RCC 7860 (cell line): ENCODE measurements around the gene CCDC137.
A peak's percentile ranks its signal among the peaks of the same experiment; 100 is the strongest.
"Not testable (repeated sequence)": the region's sequence is repeated elsewhere in the genome, so short reads cannot be mapped to it uniquely, and the experiment has no call there.

ENCODE experiments used
- DNase-seq: peaks from one replicate; pipeline ENCODE4 v3.0.0-alpha.2; 2015; ENCODE audit warnings: low spot score
- FAIRE-seq: peaks from 2 replicates; lab custom pipeline; 2012; peaks lifted over from hg19 to GRCh38; lab: Jason Lieb, UNC

The CCDC137 gene, protein sequence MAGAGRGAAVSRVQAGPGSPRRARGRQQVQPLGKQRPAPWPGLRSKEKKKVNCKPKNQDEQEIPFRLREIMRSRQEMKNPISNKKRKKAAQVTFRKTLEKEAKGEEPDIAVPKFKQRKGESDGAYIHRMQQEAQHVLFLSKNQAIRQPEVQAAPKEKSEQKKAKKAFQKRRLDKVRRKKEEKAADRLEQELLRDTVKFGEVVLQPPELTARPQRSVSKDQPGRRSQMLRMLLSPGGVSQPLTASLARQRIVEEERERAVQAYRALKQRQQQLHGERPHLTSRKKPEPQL

GRCh38 chr17:81666342-81667191 is at the start of gene CCDC137, which contains the start of gene OXLD1:
Gene CCDC137, plus strand, starts transcription at chr17:81666737. Its CDS starts 30 bp downstream, at chr17:81666767.
Gene OXLD1, minus strand, starts transcription at chr17:81666605. Its CDS starts 28 bp downstream, at chr17:81666577.
- FAIRE-seq, result no peak
- DNase-seq, result peak; percentile 89

- DNase-seq, result no peak
- no peak for FAIRE-seq
Measured at GRCh38 chr17:81616877-81617276, 49.7 kb upstream of the CCDC137 start.

DNA sequence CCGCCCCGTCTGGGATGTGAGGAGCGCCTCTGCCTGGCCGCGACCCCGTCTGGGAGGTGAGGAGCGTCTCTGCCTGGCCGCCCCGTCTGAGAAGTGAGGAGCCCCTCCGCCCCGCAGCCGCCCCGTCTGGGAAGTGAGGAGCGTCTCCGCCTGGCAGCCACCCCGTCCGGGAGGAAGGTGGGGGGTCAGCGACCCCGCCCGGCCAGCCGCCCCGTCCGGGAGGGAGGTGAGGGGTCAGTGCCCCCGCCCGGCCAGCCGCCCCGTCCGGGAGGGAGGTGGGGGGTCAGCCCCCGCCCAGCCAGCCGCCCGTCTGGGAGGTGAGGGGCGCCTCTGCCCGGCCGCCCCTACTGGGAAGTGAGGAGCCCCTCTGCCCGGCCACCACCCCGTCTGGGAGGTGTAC is 48.2 kb upstream of the CCDC137 start:
- DNase-seq, FAIRE-seq: not testable (repeated sequence)

DNA sequence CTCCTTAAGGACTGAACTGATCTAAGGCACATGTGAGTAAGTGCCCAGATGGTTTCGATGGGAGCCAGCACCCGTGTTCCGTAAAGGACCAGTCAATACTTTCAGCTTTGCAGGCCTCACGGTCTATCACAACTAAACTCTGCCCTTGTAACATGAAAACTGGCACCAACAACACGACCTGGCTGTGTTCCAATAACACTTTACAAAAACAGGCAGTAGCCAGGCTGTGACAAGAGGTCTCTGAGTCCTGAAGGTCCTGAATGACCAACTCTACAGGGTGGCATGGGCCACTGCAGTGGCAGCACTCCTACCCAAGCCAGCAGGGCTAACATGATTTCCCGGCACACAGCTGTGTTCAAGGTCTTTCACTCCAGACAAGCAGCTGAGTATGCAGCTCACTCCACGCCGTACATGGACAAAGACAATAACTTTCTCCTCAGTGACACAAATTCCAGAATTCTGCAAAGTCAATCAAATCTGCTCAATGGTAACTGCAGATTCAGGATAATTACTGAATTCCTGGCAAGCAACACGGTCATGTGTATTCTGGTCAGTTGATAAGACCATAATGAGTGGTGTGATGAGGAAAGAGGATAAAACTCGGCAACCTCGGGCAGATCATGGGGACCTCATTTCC is 44.9 kb upstream of the CCDC137 start:
- FAIRE-seq, result no peak

GRCh38 chr17:81630274-81630673 is 36.3 kb upstream of the CCDC137 start:
- no peak for FAIRE-seq
- no peak for DNase-seq

More for the DNA sequence above, 44.9 kb upstream of the CCDC137 start:
- DNase-seq, result no peak

- DNase-seq, result no peak
- no peak for FAIRE-seq
Measured at GRCh38 chr17:81631482-81631881, 35.1 kb upstream of the CCDC137 start.

DNA sequence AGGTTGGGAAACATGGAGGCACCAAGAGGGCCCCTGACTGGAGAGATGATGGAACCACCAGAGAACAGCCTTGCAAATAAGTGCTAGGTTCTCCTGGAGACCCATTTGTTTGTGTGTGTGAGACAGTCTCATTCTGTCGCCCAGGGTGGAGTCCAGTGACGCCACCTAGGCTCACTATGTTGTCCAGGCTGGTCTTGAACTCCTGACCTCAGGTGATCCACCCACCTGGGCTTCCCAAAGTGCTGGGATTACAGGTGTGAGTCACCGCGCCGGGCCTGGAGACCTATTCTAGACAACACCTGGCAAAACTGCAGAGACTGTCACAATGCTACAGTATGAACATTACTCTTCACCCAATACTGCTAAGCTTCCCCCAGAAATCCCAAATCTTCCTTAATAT is 31.1 kb upstream of the CCDC137 start:
- DNase-seq (no peak), FAIRE-seq (no peak)

GRCh38 chr17:81635973-81636504 is 30.5 kb upstream of the CCDC137 start:
- no peak for FAIRE-seq
- peak; percentile 73 for DNase-seq

DNA sequence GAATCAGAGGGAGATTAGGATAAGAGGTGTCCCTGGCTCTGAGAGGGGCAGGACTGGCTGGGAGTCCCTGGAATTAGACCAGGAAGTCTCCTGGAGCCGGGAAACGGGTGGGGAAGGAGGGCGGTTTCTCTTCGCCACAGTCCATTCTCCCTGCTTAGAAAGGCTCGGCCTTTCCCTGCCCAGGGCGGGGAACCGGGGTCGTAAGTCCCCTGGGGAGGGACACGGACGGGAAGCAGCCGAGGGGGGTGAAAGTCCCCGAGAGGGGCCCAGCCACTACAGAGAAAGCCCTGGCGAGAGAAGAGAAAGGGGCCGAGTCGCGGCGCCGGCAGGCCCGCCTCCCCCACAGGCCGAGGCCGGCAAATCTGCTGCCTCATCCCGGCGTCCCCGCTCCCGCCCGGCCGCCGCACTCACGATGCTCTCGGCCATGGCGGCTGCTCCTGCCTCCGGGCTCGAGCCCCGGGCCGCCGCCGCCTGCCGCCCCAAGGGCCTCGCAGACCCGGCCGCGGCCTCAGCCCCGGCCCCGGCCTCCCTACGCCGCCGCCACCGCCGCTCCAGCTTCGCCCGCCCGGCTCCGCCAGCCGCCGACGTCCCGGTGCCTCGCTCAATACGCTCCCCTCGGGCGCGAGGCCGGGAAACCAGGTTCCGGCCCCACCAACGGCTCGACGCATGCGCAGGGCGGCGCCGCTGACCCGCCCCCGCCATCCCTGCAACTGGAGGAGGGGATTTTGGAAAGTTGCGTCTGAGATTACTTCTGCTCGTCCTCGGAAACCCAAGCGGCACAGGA is 29.8 kb upstream of the CCDC137 start, which contains the start of the genes NPLOC4 and TSPAN10:
NPLOC4 (minus strand) TSS at position 608 of the 784 bp plus-strand sequence; CDS start at position 426, 182 bp downstream.
TSPAN10 (plus strand) TSS at position 692 of the 784 bp plus-strand sequence. CDS start 5,217 bp downstream, outside the sequence.
- peak; percentile 70 for DNase-seq
- no peak for FAIRE-seq

DNA sequence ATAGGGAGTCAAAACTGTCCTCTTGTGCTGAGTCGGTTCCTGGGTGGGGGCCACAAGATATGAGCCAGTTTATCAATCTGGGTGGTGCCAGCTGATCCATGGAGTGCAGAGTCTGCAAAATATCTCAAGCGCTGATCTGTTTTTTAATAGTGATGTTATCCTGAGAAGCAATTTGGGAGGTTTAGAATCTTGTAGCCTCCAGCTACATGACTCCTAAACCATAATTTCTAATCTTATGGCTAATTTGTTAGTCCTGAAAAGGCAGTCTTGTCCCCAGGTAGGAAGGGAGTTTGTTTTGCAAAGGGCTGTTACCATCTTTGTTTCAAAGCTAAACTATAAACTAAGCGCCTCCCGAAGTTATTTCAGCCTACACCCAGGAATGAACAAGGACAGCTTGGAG is 27.9 kb upstream of the CCDC137 start:
- no peak for DNase-seq
- FAIRE-seq, result no peak

DNA sequence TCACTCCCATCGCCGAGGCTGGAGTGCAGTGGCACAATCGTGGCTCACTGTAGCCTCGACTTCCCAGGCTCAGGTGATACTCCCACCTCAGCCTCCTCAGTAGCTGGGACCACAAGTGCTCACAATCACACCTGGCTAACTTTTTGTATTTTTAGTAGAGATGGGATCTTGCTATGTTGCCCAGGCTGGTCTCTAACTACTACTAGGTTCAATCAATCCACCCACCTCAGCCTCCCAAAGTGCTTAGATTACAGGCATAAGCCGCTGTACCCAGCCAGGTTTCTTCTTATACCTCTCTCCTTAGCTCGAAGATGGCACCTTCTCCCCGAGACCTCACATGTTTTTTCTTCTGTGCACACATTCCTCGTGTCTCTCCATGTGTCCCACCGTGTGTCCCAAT is 26.5 kb upstream of the CCDC137 start:
- FAIRE-seq, result no peak
- no peak for DNase-seq

GRCh38 chr17:81641825-81642489 is 24.6 kb upstream of the CCDC137 start:
- DNase-seq (peak; percentile 77), FAIRE-seq (peak; percentile 40)

DNA sequence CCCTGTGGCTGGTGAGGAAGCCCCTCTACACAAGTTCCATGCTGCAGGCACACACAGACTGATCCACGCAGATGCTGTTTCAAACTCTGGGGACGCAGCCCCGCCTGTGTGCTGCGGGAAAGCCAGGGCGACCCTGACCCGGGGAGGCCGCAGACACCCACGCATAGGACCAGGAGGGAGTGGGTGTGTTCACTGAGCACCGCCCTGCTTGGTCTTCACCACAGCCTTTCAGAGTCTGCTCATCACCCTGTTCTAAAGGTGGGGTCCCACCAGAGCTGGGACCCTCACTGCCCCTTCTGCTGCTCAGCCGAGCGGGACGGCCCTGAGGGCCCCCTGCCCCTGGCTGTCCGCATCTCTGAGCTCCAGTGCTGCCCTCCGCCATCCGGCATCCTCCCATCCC is 22.0 kb upstream of the CCDC137 start:
- no peak for FAIRE-seq
- no peak for DNase-seq

GRCh38 chr17:81644976-81645952 is 21.3 kb upstream of the CCDC137 start:
- FAIRE-seq (no peak), DNase-seq (no peak)

GRCh38 chr17:81646869-81647600 is 19.5 kb upstream of the CCDC137 start:
- no peak for FAIRE-seq
- DNase-seq, result no peak

- DNase-seq, result no peak
- FAIRE-seq, result no peak
Measured at GRCh38 chr17:81647640-81648012, 18.9 kb upstream of the CCDC137 start.

DNA sequence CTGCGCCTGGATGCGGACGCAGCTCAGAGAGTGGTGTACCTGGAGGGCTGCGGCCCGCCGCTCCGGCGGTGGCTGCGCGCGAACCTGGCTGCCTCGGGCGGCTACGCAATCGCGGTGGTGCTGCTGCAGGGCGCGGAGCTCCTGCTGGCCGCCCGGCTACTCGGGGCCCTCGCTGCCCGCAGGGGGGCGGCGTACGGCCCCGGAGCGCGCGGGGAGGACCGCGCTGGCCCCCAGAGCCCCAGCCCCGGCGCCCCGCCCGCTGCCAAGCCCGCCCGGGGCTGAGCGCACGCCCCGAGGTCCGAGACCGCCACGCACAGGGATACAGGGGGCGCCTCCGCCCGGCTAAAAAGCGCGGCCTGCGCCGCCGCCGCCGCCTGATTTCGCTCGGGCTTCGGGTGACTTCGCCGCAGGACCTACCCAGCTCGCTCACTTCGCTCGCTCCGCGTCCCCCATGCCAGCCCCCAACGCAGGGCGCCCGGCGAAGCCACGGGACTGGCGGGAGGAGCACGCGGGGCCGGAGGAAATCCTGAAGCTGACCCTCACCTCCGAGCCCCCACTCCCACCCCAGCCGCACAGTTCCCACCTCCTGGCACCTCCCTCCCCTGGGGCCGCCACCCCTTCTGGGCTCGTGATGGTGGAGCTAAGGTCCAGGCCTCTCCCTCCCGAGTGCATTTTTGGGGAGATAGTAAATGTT is 18.4 kb upstream of the CCDC137 start:
- DNase-seq, result no peak

More for the DNA sequence above, 18.4 kb upstream of the CCDC137 start:
- no peak for FAIRE-seq
